ENCODE results near the gene SNAP25. TPM values are rescaled to one million over a fixed set of nuclear protein-coding genes. Genes with fewer than 3 reads are reported as not detected.
A peak's percentile ranks its signal among the peaks of the same experiment; 100 is the strongest.

The SNAP25 gene
- total and polyA plus RNA-seq, 5 donors, result 1.8 to 9.0 (median 2.1) TPM

- no peak overlapping the region for H3K4me3 ChIP-seq (ENCODE audit: low read length)
- intact Hi-C loops (cut with DNase I), result no loop called here
- H3K4me1 ChIP-seq (ENCODE audit: control insufficient read depth, insufficient read depth, low read length), result no peaks in the 10 kb centered on the region
- DNase-seq (no peak), ATAC-seq (no peak)
- no peaks in the 10 kb centered on the region for H3K27me3 ChIP-seq (ENCODE audit: control insufficient read depth, insufficient read depth)
- no peak overlapping the region for H3K27ac ChIP-seq (ENCODE audit: low read length)
- H3K9me3 ChIP-seq (ENCODE audit: control insufficient read depth, low read length), result no peaks in the 10 kb centered on the region
- 48% methylated on average over 4 of the region's 4 CpGs for WGBS
Observed at GRCh38 chr20:10319855-10320254, 101.2 kb downstream of the SNAP25 start.

- intact Hi-C loops (cut with DNase I), result no loop called here
- Histone ChIP-seq H3K27ac (ENCODE audit: low read length) (no peak overlapping the region), H3K4me3 (ENCODE audit: low read length) (no peak overlapping the region), H3K27me3 (ENCODE audit: control insufficient read depth, insufficient read depth) (no peaks in the 10 kb centered on the region), H3K4me1 (ENCODE audit: control insufficient read depth, insufficient read depth, low read length) (no peaks in the 10 kb centered on the region), H3K9me3 (ENCODE audit: control insufficient read depth, low read length) (no peaks in the 10 kb centered on the region)
- DNase-seq, result no peak
- peak; percentile 57 to 76 for ATAC-seq
Observed at GRCh38 chr20:10321138-10321717, 102.6 kb downstream of the SNAP25 start.

GRCh38 chr20:10322073-10323012 is 103.7 kb downstream of the SNAP25 start:
- Histone ChIP-seq H3K27ac (ENCODE audit: low read length) (no peak overlapping the region), H3K9me3 (ENCODE audit: control insufficient read depth, low read length) (no peaks in the 10 kb centered on the region), H3K27me3 (ENCODE audit: control insufficient read depth, insufficient read depth) (no peaks in the 10 kb centered on the region), H3K4me1 (ENCODE audit: control insufficient read depth, insufficient read depth, low read length) (no peaks in the 10 kb centered on the region), H3K4me3 (ENCODE audit: low read length) (no peak overlapping the region)
- DNase-seq (no peak), ATAC-seq (peak in 1 of 2 donors; percentile 34)
- WGBS, result 58% methylated on average over 6 of the region's 6 CpGs
- intact Hi-C loops (cut with DNase I), result no loop called here

- Histone ChIP-seq H3K4me1 (ENCODE audit: control insufficient read depth, insufficient read depth, low read length) (no peaks in the 10 kb centered on the region), H3K27ac (ENCODE audit: low read length) (no peak overlapping the region), H3K27me3 (ENCODE audit: control insufficient read depth, insufficient read depth) (no peaks in the 10 kb centered on the region), H3K4me3 (ENCODE audit: low read length) (no peak overlapping the region), H3K9me3 (ENCODE audit: control insufficient read depth, low read length) (no peaks in the 10 kb centered on the region)
- 89% methylated on average over 4 of the region's 4 CpGs for WGBS
- ATAC-seq, result no peak
- intact Hi-C loops (cut with DNase I), result no loop called here
- DNase-seq, result no peak
Observed at GRCh38 chr20:10323729-10324128, 105.1 kb downstream of the SNAP25 start.

GRCh38 chr20:10324198-10324847 is 105.7 kb downstream of the SNAP25 start:
- H3K27me3 ChIP-seq (ENCODE audit: control insufficient read depth, insufficient read depth), result no peaks in the 10 kb centered on the region
- 64% methylated on average over 8 of the region's 8 CpGs for WGBS
- peak in 1 of 2 donors; percentile 61 for ATAC-seq
- H3K4me1 ChIP-seq (ENCODE audit: control insufficient read depth, insufficient read depth, low read length), result no peaks in the 10 kb centered on the region
- H3K27ac ChIP-seq (ENCODE audit: low read length), result no peak overlapping the region
- no peak overlapping the region for H3K4me3 ChIP-seq (ENCODE audit: low read length)
- no peaks in the 10 kb centered on the region for H3K9me3 ChIP-seq (ENCODE audit: control insufficient read depth, low read length)
- intact Hi-C loops (cut with DNase I), result no loop called here
- peak in 1 of 3 donors; percentile 47 for DNase-seq

- H3K27me3 ChIP-seq (ENCODE audit: control insufficient read depth, insufficient read depth), result no peaks in the 10 kb centered on the region
- H3K27ac ChIP-seq (ENCODE audit: low read length), result no peak overlapping the region
- H3K4me3 ChIP-seq (ENCODE audit: low read length), result no peak overlapping the region
- no peak for ATAC-seq
- WGBS, result 94% methylated on average over 4 of the region's 4 CpGs
- no peaks in the 10 kb centered on the region for H3K9me3 ChIP-seq (ENCODE audit: control insufficient read depth, low read length)
- intact Hi-C loops (cut with DNase I), result no loop called here
- no peak for DNase-seq
- no peaks in the 10 kb centered on the region for H3K4me1 ChIP-seq (ENCODE audit: control insufficient read depth, insufficient read depth, low read length)
Observed at GRCh38 chr20:10328897-10329255, 110.2 kb downstream of the SNAP25 start.

GRCh38 chr20:10329387-10330005 is 110.9 kb downstream of the SNAP25 start:
- ATAC-seq, result no peak
- H3K27ac ChIP-seq (ENCODE audit: low read length), result no peak overlapping the region
- no peaks in the 10 kb centered on the region for H3K9me3 ChIP-seq (ENCODE audit: control insufficient read depth, low read length)
- no peak overlapping the region for H3K4me3 ChIP-seq (ENCODE audit: low read length)
- 78% methylated on average over 4 of the region's 4 CpGs for WGBS
- H3K27me3 ChIP-seq (ENCODE audit: control insufficient read depth, insufficient read depth), result no peaks in the 10 kb centered on the region
- no peaks in the 10 kb centered on the region for H3K4me1 ChIP-seq (ENCODE audit: control insufficient read depth, insufficient read depth, low read length)
- intact Hi-C loops (cut with DNase I), result no loop called here
- DNase-seq, result no peak

GRCh38 chr20:10330071-10330470 is 111.4 kb downstream of the SNAP25 start:
- no peaks in the 10 kb centered on the region for H3K9me3 ChIP-seq (ENCODE audit: control insufficient read depth, low read length)
- H3K27ac ChIP-seq (ENCODE audit: low read length), result no peak overlapping the region
- WGBS, result 67% methylated on average over 4 of the region's 4 CpGs
- intact Hi-C loops (cut with DNase I), result no loop called here
- ATAC-seq, result peak in 1 of 2 donors; percentile 40
- H3K27me3 ChIP-seq (ENCODE audit: control insufficient read depth, insufficient read depth), result no peaks in the 10 kb centered on the region
- H3K4me3 ChIP-seq (ENCODE audit: low read length), result no peak overlapping the region
- no peaks in the 10 kb centered on the region for H3K4me1 ChIP-seq (ENCODE audit: control insufficient read depth, insufficient read depth, low read length)
- DNase-seq, result no peak

GRCh38 chr20:10332656-10333415 is 114.2 kb downstream of the SNAP25 start:
- ATAC-seq (no peak), DNase-seq (no peak)
- no peaks in the 10 kb centered on the region for H3K4me1 ChIP-seq (ENCODE audit: control insufficient read depth, insufficient read depth, low read length)
- no peaks in the 10 kb centered on the region for H3K9me3 ChIP-seq (ENCODE audit: control insufficient read depth, low read length)
- H3K27ac ChIP-seq (ENCODE audit: low read length), result no peak overlapping the region
- no peaks in the 10 kb centered on the region for H3K27me3 ChIP-seq (ENCODE audit: control insufficient read depth, insufficient read depth)
- intact Hi-C loops (cut with DNase I), result no loop called here
- WGBS, result 44% methylated on average over 4 of the region's 4 CpGs
- H3K4me3 ChIP-seq (ENCODE audit: low read length), result no peak overlapping the region

GRCh38 chr20:10336959-10337729 is 118.5 kb downstream of the SNAP25 start:
- Histone ChIP-seq H3K27ac (ENCODE audit: low read length) (no peak overlapping the region), H3K27me3 (ENCODE audit: control insufficient read depth, insufficient read depth) (no peaks in the 10 kb centered on the region), H3K9me3 (ENCODE audit: control insufficient read depth, low read length) (no peaks in the 10 kb centered on the region), H3K4me3 (ENCODE audit: low read length) (no peak overlapping the region), H3K4me1 (ENCODE audit: control insufficient read depth, insufficient read depth, low read length) (peaks cover 1% of the 10 kb centered on the region)
- intact Hi-C loops (cut with DNase I), result no loop called here
- DNase-seq, result no peak
- 87% methylated on average over 2 of the region's 2 CpGs for WGBS
- ATAC-seq, result no peak

Data from right cardiac atrium (tissue), 5 donors.